GM12892 (cell line): ENCODE data around the gene COL18A1.

Source experiments
- POLR2AphosphoS5 ChIP-seq: IDR thresholded peaks from 2 replicates; pipeline ENCODE4 v1.6.1; 2011; ENCODE audit warnings: low read depth, low read length, control low read depth
- TAF1 ChIP-seq: IDR thresholded peaks from 2 replicates; pipeline ENCODE4 v1.6.1; 2011; ENCODE audit warnings: low read depth, mild to moderate bottlenecking, control low read depth, low read length, borderline replicate concordance

- TF ChIP-seq POLR2AphosphoS5: no peak
- TF ChIP-seq TAF1: no peak
Observed at GRCh38 chr21:45448810-45449657, 44.1 kb downstream of the COL18A1 start.
